ENCODE data around the gene OR2D2.
"Not testable (repeated sequence)": the region's sequence is repeated elsewhere in the genome, so short reads cannot be mapped to it uniquely, and the experiment has no call there.

GRCh38 chr11:6904804-6905203 is 12.5 kb upstream of the OR2D2 start:
- TF ChIP-seq CTCF (IDR thresholded peaks at IDR 0.05; ENCODE audit: borderline replicate concordance, extremely low read depth, low read length, poor library complexity, severe bottlenecking); EZH2 (IDR thresholded peaks at IDR 0.05; ENCODE audit: borderline replicate concordance, low read depth, low read length, severe bottlenecking): not testable (repeated sequence)
